Trophoblast cell (in vitro differentiated cells and primary cell): Measurements from ENCODE around the gene CRY1.
A peak's percentile ranks its signal among the peaks of the same experiment; 100 is the strongest.
"Not testable (repeated sequence)": the region's sequence is repeated elsewhere in the genome, so short reads cannot be mapped to it uniquely, and the experiment has no call there.

Experiments used
- DNase-seq, 2 donors: peaks; one replicate each; pipeline ENCODE4 v3.0.0-alpha.2; 2016
- H2AFZ ChIP-seq: 2 replicates; pipeline ENCODE4 v1.6.1; 2013; ENCODE audit warnings: low read length, moderate library complexity, mild to moderate bottlenecking; ENCODE audit not compliant: insufficient read depth, poor library complexity
- H2AK5ac ChIP-seq: 2 replicates; pipeline ENCODE4 v1.6.1; 2013; ENCODE audit warnings: mild to moderate bottlenecking, low read length
- H2BK120ac ChIP-seq: 2 replicates; pipeline ENCODE4 v1.6.1; 2013; ENCODE audit warnings: low read length, mild to moderate bottlenecking, moderate library complexity; ENCODE audit not compliant: insufficient read depth, poor library complexity
- H2BK12ac ChIP-seq: 2 replicates; pipeline ENCODE4 v1.6.1; 2013; ENCODE audit warnings: mild to moderate bottlenecking, low read length, moderate library complexity
- H2BK5ac ChIP-seq: 2 replicates; pipeline ENCODE4 v1.6.1; 2013; ENCODE audit warnings: low read length, low read depth, moderate library complexity, mild to moderate bottlenecking; ENCODE audit not compliant: poor library complexity
- H3K14ac ChIP-seq: 2 replicates; pipeline ENCODE4 v1.6.1; 2013; ENCODE audit warnings: mild to moderate bottlenecking, low read length
- H3K18ac ChIP-seq: 2 replicates; pipeline ENCODE4 v1.6.1; 2013; ENCODE audit warnings: mild to moderate bottlenecking, low read length
- H3K23ac ChIP-seq: 2 replicates; pipeline ENCODE4 v1.6.1; 2013; ENCODE audit warnings: low read length
- H3K27ac ChIP-seq: 2 replicates; pipeline ENCODE4 v1.5.1; 2013; ENCODE audit warnings: low read depth, mild to moderate bottlenecking, inconsistent platforms, low read length, moderate library complexity
- H3K27me3 ChIP-seq: 2 replicates; pipeline ENCODE4 v1.6.1; 2013; ENCODE audit warnings: inconsistent platforms, mild to moderate bottlenecking, low read length, moderate library complexity; ENCODE audit not compliant: insufficient read depth
- H3K36me3 ChIP-seq, 2 experiments: 1 replicate in 1 of 2; 2 replicates in 1 of 2; pipeline ENCODE4 v1.6.1; 2013; ENCODE audit warnings: low read length in 2 of 2, mild to moderate bottlenecking in 2 of 2, moderate library complexity in 1 of 2; ENCODE audit not compliant: insufficient read depth in 2 of 2, control insufficient read depth in 1 of 2
- H3K4ac ChIP-seq: 2 replicates; pipeline ENCODE4 v1.6.1; 2013; ENCODE audit warnings: low read depth, mild to moderate bottlenecking, low read length, moderate library complexity
- H3K4me1 ChIP-seq, 2 experiments: 1 replicate in 1 of 2; 2 replicates in 1 of 2; pipeline ENCODE4 v1.6.1; 2013; ENCODE audit warnings: low read length in 2 of 2, mild to moderate bottlenecking in 2 of 2, moderate library complexity in 1 of 2; ENCODE audit not compliant: insufficient read depth in 2 of 2, control insufficient read depth in 1 of 2
- H3K4me2 ChIP-seq: 2 replicates; pipeline ENCODE4 v1.6.1; 2013; ENCODE audit warnings: inconsistent platforms, mild to moderate bottlenecking, low read length, moderate library complexity
- H3K4me3 ChIP-seq: 2 replicates; pipeline ENCODE4 v1.5.1; 2013; ENCODE audit warnings: mild to moderate bottlenecking, low read depth, low read length, inconsistent platforms
- H3K79me1 ChIP-seq: one replicate; pipeline ENCODE4 v1.6.1; 2013; ENCODE audit warnings: low read length
- H3K79me2 ChIP-seq: 2 replicates; pipeline ENCODE4 v1.6.1; 2013; ENCODE audit warnings: low read length, mild to moderate bottlenecking; ENCODE audit not compliant: control insufficient read depth, insufficient read depth, poor library complexity
- H3K9ac ChIP-seq: 2 replicates; pipeline ENCODE4 v1.6.1; 2013; ENCODE audit warnings: mild to moderate bottlenecking, low read length
- H3K9me3 ChIP-seq: 2 replicates; pipeline ENCODE4 v1.6.1; 2013; ENCODE audit warnings: low read depth, mild to moderate bottlenecking, control low read depth, inconsistent platforms, low read length; ENCODE audit not compliant: insufficient read depth
- H4K12ac ChIP-seq: 2 replicates; pipeline ENCODE4 v1.6.1; 2013; ENCODE audit warnings: low read depth, mild to moderate bottlenecking, low read length, moderate library complexity
- H4K8ac ChIP-seq: 2 replicates; pipeline ENCODE4 v1.6.1; 2013; ENCODE audit warnings: low read depth, mild to moderate bottlenecking, low read length, moderate library complexity
- H4K91ac ChIP-seq: one replicate; pipeline ENCODE4 v1.6.1; 2013; ENCODE audit warnings: low read depth, mild to moderate bottlenecking, low read length, moderate library complexity
- WGBS: extraction: QIAGEN DNeasy Blood & Tissue Kit; methylation state at CpG from one replicate; pipeline ENCODE4 v1.1.7; 2013; ENCODE audit warnings: missing lambda C conversion rate; ENCODE audit not compliant: insufficient read length, insufficient coverage; ENCODE audit errors: extremely low coverage; 5-methylcytosine and 5-hydroxymethylcytosine counted together

Gene CRY1

GRCh38 chr12:107080299-107080698 is 13.1 kb downstream of the CRY1 start:
- Histone ChIP-seq H2BK12ac (no peak overlapping the region), H3K4me1 (no peaks in the 10 kb centered on the region), H4K91ac (no peak overlapping the region), H4K12ac (no peak overlapping the region), H4K8ac (no peak overlapping the region), H3K27ac (no peak overlapping the region), H3K4ac (no peak overlapping the region), H3K79me1 (no peaks in the 10 kb centered on the region), H3K4me2 (no peak overlapping the region), H2AK5ac (no peak overlapping the region), H3K9ac (no peak overlapping the region), H3K36me3 (no peaks in the 10 kb centered on the region), H2BK5ac (no peak overlapping the region), H2BK120ac (no peak overlapping the region), H3K18ac (no peak overlapping the region), H3K79me2 (no peaks in the 10 kb centered on the region), H3K14ac (no peak overlapping the region), H3K9me3 (no peaks in the 10 kb centered on the region), H2AFZ (no peak overlapping the region), H3K23ac (no peak overlapping the region), H3K27me3 (no peaks in the 10 kb centered on the region), H3K4me3 (no peak overlapping the region)
- no peak for DNase-seq
- no CpG with 5 or more reads among the region's 6 CpGs for WGBS

- no peak overlapping the region for H4K8ac ChIP-seq
- no CpG with 5 or more reads among the region's 2 CpGs for WGBS
Observed at GRCh38 chr12:107079172-107080011, 14.0 kb downstream of the CRY1 start.

GRCh38 chr12:107073266-107073665 is 20.1 kb downstream of the CRY1 start:
- no CpG with 5 or more reads among the region's 5 CpGs for WGBS
- not testable (repeated sequence) for H3K18ac ChIP-seq, H3K79me1 ChIP-seq, H4K12ac ChIP-seq, H3K4me2 ChIP-seq, H3K27ac ChIP-seq, H3K23ac ChIP-seq, H2AK5ac ChIP-seq, H2AFZ ChIP-seq, H2BK12ac ChIP-seq, DNase-seq, H4K8ac ChIP-seq, H3K9ac ChIP-seq, H3K9me3 ChIP-seq, H4K91ac ChIP-seq, H3K27me3 ChIP-seq, H3K4me1 ChIP-seq, H3K4ac ChIP-seq, H2BK5ac ChIP-seq, H3K79me2 ChIP-seq, H3K14ac ChIP-seq, H3K36me3 ChIP-seq, H3K4me3 ChIP-seq, H2BK120ac ChIP-seq

More at GRCh38 chr12:107079172-107080011, 14.0 kb downstream of the CRY1 start:
- Histone ChIP-seq H3K4me1 (no peaks in the 10 kb centered on the region), H3K4me3 (no peak overlapping the region), H3K79me2 (no peaks in the 10 kb centered on the region), H4K91ac (no peak overlapping the region), H3K27ac (no peak overlapping the region), H3K4me2 (no peak overlapping the region), H2AFZ (no peak overlapping the region), H3K4ac (no peak overlapping the region), H3K9me3 (no peaks in the 10 kb centered on the region), H2BK120ac (no peak overlapping the region), H3K14ac (no peak overlapping the region), H3K79me1 (no peaks in the 10 kb centered on the region), H3K23ac (no peak overlapping the region), H2BK12ac (no peak overlapping the region), H3K36me3 (no peaks in the 10 kb centered on the region), H2BK5ac (no peak overlapping the region), H4K12ac (no peak overlapping the region), H3K18ac (no peak overlapping the region), H2AK5ac (no peak overlapping the region), H3K27me3 (no peaks in the 10 kb centered on the region), H3K9ac (no peak overlapping the region)
- DNase-seq = peak; percentile 15 to 57

- no peak overlapping the region for H3K4me3 ChIP-seq
- H3K18ac ChIP-seq = no peak overlapping the region
- no peak overlapping the region for H2AK5ac ChIP-seq
- no peak overlapping the region for H2BK120ac ChIP-seq
- no peak overlapping the region for H3K23ac ChIP-seq
- no peaks in the 10 kb centered on the region for H3K79me1 ChIP-seq
- H2BK12ac ChIP-seq = no peak overlapping the region
- H3K79me2 ChIP-seq = no peaks in the 10 kb centered on the region
- H2AFZ ChIP-seq = no peak overlapping the region
- H3K14ac ChIP-seq = no peak overlapping the region
- H3K4me2 ChIP-seq = no peak overlapping the region
- H2BK5ac ChIP-seq = no peak overlapping the region
- H4K91ac ChIP-seq = no peak overlapping the region
- H3K27ac ChIP-seq = no peak overlapping the region
- no peak overlapping the region for H3K9ac ChIP-seq
- no peaks in the 10 kb centered on the region for H3K9me3 ChIP-seq
- no peaks in the 10 kb centered on the region for H3K4me1 ChIP-seq
- H4K12ac ChIP-seq = peak overlapping the region; percentile 12
- H4K8ac ChIP-seq = no peak overlapping the region
- no peaks in the 10 kb centered on the region for H3K27me3 ChIP-seq
- no peak overlapping the region for H3K4ac ChIP-seq
- DNase-seq = no peak
- WGBS = no CpG with 5 or more reads among the region's 4 CpGs
- no peaks in the 10 kb centered on the region for H3K36me3 ChIP-seq
Observed at GRCh38 chr12:107066691-107067090, 26.7 kb downstream of the CRY1 start.
